GM18511 (cell line): Measurements from ENCODE around the gene PIGO.

Experiments
- ATAC-seq: cut with Tn5 transposase; IDR thresholded peaks from one replicate; pipeline ENCODE4 v1.9.1; 2021; ENCODE audit warnings: mild to moderate bottlenecking, moderate library complexity; ENCODE audit not compliant: unreplicated experiment

PIGO gene

GRCh38 chr9:35096035-35096849 lies at the start of gene PIGO:
TSS of gene PIGO (minus strand) at chr9:35096591. CDS start at chr9:35095565, 1,026 bp downstream.
- peak; percentile 92 for ATAC-seq

DNA sequence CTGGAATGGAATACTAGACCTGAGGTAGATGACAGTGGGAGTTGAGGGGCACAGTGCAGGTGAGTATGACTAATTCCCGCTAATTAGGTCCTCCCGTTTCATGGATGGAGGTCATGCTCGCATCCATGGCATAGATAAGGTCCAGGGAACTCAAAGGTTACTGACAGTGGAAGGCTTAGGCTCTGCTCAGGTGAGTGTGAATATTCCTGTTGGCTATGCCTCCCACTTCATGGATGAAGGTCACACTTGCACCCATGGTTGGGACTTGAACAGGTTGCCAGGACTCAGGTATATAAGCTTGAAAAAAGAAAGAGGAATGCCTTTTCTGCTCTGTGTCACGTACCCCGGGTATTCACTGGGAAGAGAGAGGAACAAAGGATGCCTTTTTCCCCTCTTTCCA lies 45.6 kb upstream of the PIGO start:
- ATAC-seq = no peak

GRCh38 chr9:35140093-35140492 lies 43.7 kb upstream of the PIGO start:
- no peak for ATAC-seq

- no peak for ATAC-seq
Observed at GRCh38 chr9:35136866-35137265, 40.5 kb upstream of the PIGO start.

GRCh38 chr9:35135988-35136387 lies 39.6 kb upstream of the PIGO start:
- no peak for ATAC-seq

GRCh38 chr9:35134920-35135319 lies 38.5 kb upstream of the PIGO start:
- ATAC-seq = no peak

GRCh38 chr9:35116898-35117551 lies 20.6 kb upstream of the PIGO start:
- ATAC-seq = peak; percentile 56

DNA sequence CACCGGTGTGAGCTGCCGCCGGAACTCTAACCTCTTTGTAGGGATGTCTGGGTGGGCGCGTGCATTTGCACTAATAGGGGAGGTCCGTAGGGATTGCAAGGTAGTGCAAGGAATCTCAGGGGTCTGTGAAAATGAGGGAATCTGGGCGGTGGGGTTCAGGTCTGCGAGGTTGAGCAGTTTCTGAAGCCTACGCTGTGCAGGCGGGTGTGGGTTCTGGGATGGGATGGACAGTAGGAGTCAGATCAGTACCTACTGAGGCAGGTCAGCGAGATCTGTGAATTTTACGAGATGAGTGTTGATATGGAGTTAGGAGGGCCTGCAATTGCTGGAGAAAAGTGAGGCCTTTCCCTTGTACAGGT lies 20.1 kb upstream of the PIGO start:
- ATAC-seq = peak; percentile 3

- ATAC-seq = peak; percentile 70
Observed at GRCh38 chr9:35115680-35116538, 19.5 kb upstream of the PIGO start, which contains the start of gene ATOSB. TSS of gene ATOSB (minus strand) at chr9:35115862. CDS start at chr9:35108274, 7,588 bp downstream.

DNA sequence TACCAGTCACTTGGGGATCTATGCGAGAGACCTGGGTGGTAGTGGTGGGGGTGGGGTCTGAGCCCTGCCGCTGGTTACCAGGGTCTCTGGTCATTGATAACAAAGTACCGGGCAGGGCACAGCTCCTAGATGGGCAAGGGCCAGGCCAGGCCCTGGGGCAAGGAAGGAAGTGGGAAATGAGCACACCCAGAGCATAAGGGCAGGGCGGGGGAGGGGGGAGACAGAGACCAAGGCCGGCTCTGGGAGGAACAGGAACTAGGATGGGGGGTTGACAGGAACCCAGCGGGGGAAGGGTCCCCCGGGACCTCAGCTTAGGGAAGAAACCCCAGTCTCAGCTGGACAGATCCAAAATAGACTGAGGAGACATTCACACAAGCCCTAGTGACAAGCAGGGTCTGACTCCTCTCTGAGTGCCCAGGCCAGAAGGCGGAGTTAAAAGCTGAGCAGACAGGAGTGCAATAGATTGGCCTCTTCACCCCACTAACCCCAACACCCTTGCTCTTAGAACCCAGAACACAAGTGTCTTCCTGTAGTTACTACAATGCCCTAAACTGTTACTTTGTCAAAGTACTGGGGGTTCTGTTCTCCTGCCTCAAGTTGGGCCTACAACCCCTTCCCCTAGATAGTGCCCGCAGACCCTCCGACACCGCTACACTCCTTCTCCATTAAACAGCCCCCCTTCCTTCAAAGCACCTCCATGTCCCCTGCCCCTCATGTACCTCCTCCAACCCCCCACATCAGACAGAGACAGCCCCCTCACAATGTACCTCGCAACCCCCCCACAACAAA lies 18.6 kb upstream of the PIGO start:
- no peak for ATAC-seq

DNA sequence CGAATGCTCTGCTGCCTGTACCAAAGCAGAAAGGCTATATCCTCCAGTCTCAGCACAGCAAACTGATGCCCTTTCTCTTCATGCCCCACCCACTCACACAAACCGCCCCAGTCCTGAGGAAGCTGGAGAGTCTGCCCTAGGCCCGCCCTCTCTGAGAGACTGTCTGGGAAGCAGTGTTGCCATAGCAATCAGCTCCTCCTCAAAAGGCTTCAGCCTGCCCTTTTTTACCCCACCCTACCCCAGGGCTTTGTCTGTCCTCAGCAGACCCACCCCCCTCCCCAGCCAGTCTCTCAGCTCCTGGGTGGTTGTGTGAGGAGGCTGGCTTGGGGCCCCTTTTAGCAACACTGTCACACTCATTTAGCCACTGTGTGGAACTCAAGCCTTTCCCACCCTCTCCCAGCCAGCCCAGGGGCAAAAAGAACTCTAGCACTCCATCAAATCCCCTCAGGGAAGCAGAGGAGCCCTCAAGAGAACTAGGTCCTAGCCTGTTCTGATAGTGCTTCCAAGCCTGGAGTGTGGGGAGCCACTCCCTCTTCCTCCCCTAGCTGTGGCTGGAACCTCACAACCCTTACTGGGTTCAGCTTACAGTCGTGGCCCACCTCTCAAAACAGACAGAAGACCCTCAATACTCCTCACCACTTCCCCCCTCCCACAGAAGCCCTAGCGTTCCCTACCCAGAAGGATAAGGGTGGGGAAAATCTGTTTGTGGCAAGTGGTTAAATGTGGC lies 17.9 kb upstream of the PIGO start:
- ATAC-seq = peak; percentile 20

DNA sequence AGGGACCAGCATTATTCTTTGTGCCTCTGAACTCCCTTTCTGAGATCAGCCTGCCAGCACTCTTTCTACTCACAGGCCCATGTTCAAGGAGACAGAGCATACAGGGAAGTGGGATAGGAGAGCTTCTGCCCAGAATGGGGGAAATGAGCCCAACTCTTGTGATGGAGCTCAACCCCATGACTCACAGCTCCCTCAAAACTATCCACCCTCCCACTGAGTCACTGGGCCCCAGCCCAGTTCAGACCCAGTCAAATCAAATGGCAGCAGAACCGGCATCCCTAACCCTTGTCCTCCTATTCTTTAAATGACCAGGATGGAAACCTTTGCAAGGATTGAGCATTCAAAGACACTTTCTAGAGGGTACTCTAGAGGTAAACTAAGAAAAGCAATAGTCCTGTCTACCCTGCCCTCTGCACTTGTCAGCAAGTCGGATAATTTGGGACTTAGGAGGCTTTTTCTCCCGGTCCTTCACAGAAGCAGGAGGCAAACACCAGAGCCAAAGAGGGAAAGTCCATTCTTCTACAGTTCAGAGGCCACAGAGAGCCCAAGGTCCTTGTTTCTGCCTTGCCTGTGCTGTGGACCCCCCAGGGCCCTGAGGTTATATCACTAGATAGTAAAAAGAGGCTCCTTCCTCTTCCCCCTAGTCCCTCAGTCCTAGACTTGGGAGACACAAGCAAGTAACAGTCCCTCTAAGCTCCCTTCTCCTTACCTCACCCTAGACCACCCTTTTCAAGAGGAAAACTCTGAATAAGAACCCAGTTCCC lies 16.0 kb upstream of the PIGO start:
- no peak for ATAC-seq

DNA sequence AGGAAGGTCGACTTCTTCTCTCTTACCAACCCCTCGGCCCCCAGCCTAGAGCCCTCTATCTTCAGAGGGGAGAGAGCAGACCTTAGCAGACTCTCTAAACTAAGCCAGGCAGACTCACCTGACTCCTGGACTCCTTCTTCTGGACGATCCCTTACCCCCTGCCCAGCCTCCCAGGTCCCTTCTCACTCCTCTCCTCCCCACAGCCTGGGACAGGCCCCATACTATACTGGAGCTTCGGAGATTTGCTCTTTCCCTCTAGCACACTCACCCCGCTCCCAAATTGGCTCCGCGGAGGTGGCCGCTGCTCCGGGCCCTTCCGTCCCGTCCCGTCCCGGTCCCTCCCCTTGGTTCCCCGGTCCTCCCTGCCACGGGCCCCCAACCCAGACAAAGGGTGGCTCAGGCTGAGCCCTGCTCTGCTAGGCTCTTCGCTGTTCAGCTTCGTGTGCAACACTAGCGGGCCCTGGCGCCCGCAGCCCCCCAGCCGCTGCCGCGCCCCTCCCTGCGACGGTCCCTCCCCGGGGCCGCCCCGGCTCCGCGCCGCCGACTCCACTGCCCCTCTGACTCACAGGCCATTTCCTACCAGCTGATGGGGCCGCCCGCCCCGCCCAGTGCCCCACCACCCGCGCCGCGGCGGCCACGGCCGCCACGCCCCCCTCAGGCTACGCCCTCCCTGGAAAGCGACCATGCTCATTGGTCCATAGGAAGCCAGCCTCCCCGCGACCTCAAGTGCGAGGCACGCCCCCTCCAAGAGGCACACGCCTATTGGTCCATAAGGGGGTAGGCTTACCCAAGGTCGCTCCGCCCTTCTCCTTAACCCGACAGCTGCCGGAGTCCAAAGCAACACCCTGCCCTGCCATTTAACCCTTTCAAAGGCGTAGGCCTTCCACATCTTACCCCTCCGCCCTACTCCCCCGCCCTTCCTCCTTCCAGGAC lies 14.9 kb upstream of the PIGO start:
- peak; percentile 71 for ATAC-seq

GRCh38 chr9:35110327-35110761 lies 14.0 kb upstream of the PIGO start:
- no peak for ATAC-seq

DNA sequence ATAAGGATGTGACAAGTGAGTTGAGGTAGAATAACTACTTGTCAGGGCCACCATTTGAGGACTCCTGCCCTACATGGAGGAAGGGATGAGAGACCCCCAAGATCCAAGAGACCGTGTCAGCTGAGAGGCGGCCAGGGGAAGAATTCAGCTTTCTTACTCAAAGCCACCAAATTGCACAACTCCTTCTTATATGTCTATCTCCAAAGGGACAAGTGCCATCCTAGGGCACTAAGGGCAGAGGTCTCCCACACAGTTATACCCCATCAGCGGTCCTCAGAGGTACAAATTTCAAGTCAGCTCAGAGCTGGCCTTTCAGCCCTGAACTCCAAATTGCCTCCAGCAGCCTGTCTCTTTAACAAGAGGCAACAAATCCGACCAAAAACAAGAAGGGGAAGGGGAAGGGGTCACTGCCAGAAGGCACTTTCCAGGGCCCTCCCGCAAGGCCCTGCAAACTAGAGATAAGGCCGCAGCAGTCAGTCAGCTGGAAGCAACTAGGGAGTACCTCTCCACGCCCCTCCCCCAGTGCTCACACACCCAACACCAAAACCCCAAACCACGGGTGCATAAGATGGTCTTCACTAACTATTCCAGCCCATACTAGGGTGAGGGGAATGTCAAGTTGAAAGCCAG lies 12.7 kb upstream of the PIGO start:
- ATAC-seq = no peak

- ATAC-seq = no peak
Observed at GRCh38 chr9:35108461-35108860, 12.1 kb upstream of the PIGO start.
